H1 (cell line): ENCODE results near the gene RAB44. TPM values are rescaled to one million over a fixed set of nuclear protein-coding genes. Genes with fewer than 3 reads are reported as not detected.

Experiments
- CTCF ChIA-PET: fragments of 300-600 bp; sonication (Branson Sonifier 250); formaldehyde crosslinking; loops from one replicate; lab custom pipeline; 2021; ENCODE audit not compliant: partially characterized antibody; lab: Charles Lee
- POLR2A ChIA-PET: fragments of 300-600 bp; sonication (Branson Sonifier 250); formaldehyde crosslinking; loops from one replicate; lab custom pipeline; 2021; ENCODE audit warnings: inconsistent platforms; ENCODE audit not compliant: partially characterized antibody; lab: Charles Lee
- DNase-seq, 2 experiments: peaks; one replicate each; pipeline versions ENCODE4 v3.0.0 to v3.0.0-alpha.2; 2010 to 2022; ENCODE audit warnings: low spot score in 2 of 2, low read depth in 1 of 2, mixed read lengths in 1 of 2
- FAIRE-seq: peaks from 2 replicates; lab custom pipeline; 2011; peaks lifted over from hg19 to GRCh38; lab: Jason Lieb, UNC
- H2AFZ ChIP-seq: 2 replicates; pipeline ENCODE4 v1.8.1; 2012; ENCODE audit warnings: low read length, inconsistent platforms
- H2AK5ac ChIP-seq: 2 replicates; pipeline ENCODE4 v1.6.1; 2013; ENCODE audit warnings: low read depth, low read length
- H2BK120ac ChIP-seq: replicated peaks from 2 replicates; pipeline ENCODE3; 2013; ENCODE audit warnings: low read depth, low read length, inconsistent platforms
- H2BK12ac ChIP-seq: 2 replicates; pipeline ENCODE4 v1.6.1; 2013; ENCODE audit warnings: low read depth, low read length
- H2BK15ac ChIP-seq: 2 replicates; pipeline ENCODE4 v1.6.1; 2013; ENCODE audit warnings: low read length
- H2BK20ac ChIP-seq: 2 replicates; pipeline ENCODE4 v1.6.1; 2013; ENCODE audit warnings: low read length
- H2BK5ac ChIP-seq: 2 replicates; pipeline ENCODE4 v1.6.1; 2013; ENCODE audit warnings: low read depth, low read length
- H3K14ac ChIP-seq: 2 replicates; pipeline ENCODE4 v1.6.1; 2013; ENCODE audit warnings: inconsistent platforms; ENCODE audit not compliant: insufficient read length
- H3K18ac ChIP-seq: 2 replicates; pipeline ENCODE4 v1.6.1; 2013; ENCODE audit warnings: low read length; ENCODE audit errors: extremely low read depth
- H3K23ac ChIP-seq: 2 replicates; pipeline ENCODE4 v1.6.1; 2013; ENCODE audit warnings: inconsistent platforms; ENCODE audit not compliant: insufficient read length
- H3K23me2 ChIP-seq: 2 replicates; pipeline ENCODE4 v1.6.1; 2013; ENCODE audit warnings: low read depth, low read length
- H3K27ac ChIP-seq: 2 replicates; pipeline ENCODE4 v1.6.1; 2011; ENCODE audit warnings: low read depth, low read length, inconsistent platforms
- H3K27me3 ChIP-seq, 4 experiments: replicated peaks in 1 of 4; 1 replicate in 1 of 4; 2 replicates in 3 of 4; pipeline versions ENCODE4 v1.6.1 to v1.8.1; 2011 to 2013; ENCODE audit warnings: low read length in 3 of 4, mild to moderate bottlenecking in 3 of 4, inconsistent platforms in 2 of 4, mixed read lengths in 2 of 4, moderate library complexity in 1 of 4; ENCODE audit not compliant: control insufficient read depth in 3 of 4, insufficient read depth in 3 of 4; ENCODE audit errors: extremely low read depth in 1 of 4
- H3K36me3 ChIP-seq, 4 experiments: 2 replicates each; pipeline versions ENCODE4 v1.6.1 to v1.8.1; 2011 to 2013; ENCODE audit warnings: mild to moderate bottlenecking in 4 of 4, low read length in 3 of 4, moderate library complexity in 2 of 4, control low read depth in 1 of 4, inconsistent platforms in 1 of 4; ENCODE audit not compliant: insufficient read depth in 4 of 4, control insufficient read depth in 2 of 4
- H3K4ac ChIP-seq: replicated peaks from 2 replicates; pipeline ENCODE3; 2013; ENCODE audit warnings: low read length, low read depth, mixed read lengths, inconsistent platforms; ENCODE audit not compliant: insufficient read length
- H3K4me1 ChIP-seq, 4 experiments: replicated peaks in 1 of 4; 1 replicate in 1 of 4; 2 replicates in 3 of 4; pipeline versions ENCODE4 v1.6.1 to v1.8.1; 2011 to 2013; ENCODE audit warnings: low read length in 3 of 4, inconsistent platforms in 2 of 4, mixed read lengths in 1 of 4; ENCODE audit not compliant: insufficient read depth in 4 of 4, control insufficient read depth in 3 of 4
- H3K4me2 ChIP-seq, 2 experiments: 2 replicates each; pipeline versions ENCODE4 v1.6.1 to v1.8.1; 2011 to 2013; ENCODE audit warnings: low read depth in 2 of 2, low read length in 2 of 2, control low read depth in 1 of 2, inconsistent platforms in 1 of 2, mild to moderate bottlenecking in 1 of 2; ENCODE audit not compliant: insufficient read depth in 1 of 2
- H3K4me3 ChIP-seq, 4 experiments: fragments of 200-600, 300-600 bp in 1 of 4; sonication (generic), shearing (Covaris generic), sonication (Bioruptor Twin) in 1 of 4; 2 replicates each; pipeline versions ENCODE4 v1.5.1 to v1.8.1; 2011 to 2016; ENCODE audit warnings: low read length in 4 of 4, low read depth in 3 of 4, control low read depth in 2 of 4, inconsistent platforms in 2 of 4, mild to moderate bottlenecking in 2 of 4, mixed read lengths in 1 of 4, moderate library complexity in 1 of 4; ENCODE audit not compliant: insufficient read depth in 2 of 4; ENCODE audit errors: extremely low read depth in 1 of 4
- H3K56ac ChIP-seq: replicated peaks from 2 replicates; pipeline ENCODE3; 2013; ENCODE audit warnings: low read depth, mild to moderate bottlenecking, mixed read lengths, low read length, inconsistent platforms; ENCODE audit not compliant: insufficient read length
- H3K79me1 ChIP-seq: 2 replicates; pipeline ENCODE4 v1.6.1; 2013; ENCODE audit warnings: low read depth, low read length, control low read depth
- H3K79me2 ChIP-seq, 2 experiments: 2 replicates each; pipeline versions ENCODE4 v1.6.1 to v1.8.1; 2012 to 2013; ENCODE audit warnings: low read length in 2 of 2, mild to moderate bottlenecking in 2 of 2, inconsistent platforms in 1 of 2; ENCODE audit not compliant: insufficient read depth in 2 of 2, control insufficient read depth in 1 of 2
- H3K9ac ChIP-seq, 4 experiments: replicated peaks in 1 of 4; 1 replicate in 1 of 4; 2 replicates in 3 of 4; pipeline versions ENCODE4 v1.6.1 to v1.8.1; 2011 to 2013; ENCODE audit warnings: low read depth in 3 of 4, low read length in 3 of 4, control low read depth in 2 of 4, mild to moderate bottlenecking in 2 of 4, moderate library complexity in 2 of 4, inconsistent platforms in 1 of 4; ENCODE audit errors: extremely low read depth in 1 of 4
- H3K9me3 ChIP-seq, 2 experiments: 2 replicates each; pipeline versions ENCODE4 v1.6.1 to v1.8.1; 2012 to 2013; ENCODE audit warnings: mild to moderate bottlenecking in 2 of 2, moderate library complexity in 2 of 2, control low read depth in 1 of 2, inconsistent platforms in 1 of 2, low read depth in 1 of 2, low read length in 1 of 2, mixed read lengths in 1 of 2; ENCODE audit not compliant: insufficient read depth in 2 of 2
- H4K20me1 ChIP-seq, 2 experiments: replicated peaks in 1 of 2; 2 replicates each; pipeline versions ENCODE3 to v1.8.1; 2011 to 2013; ENCODE audit warnings: inconsistent platforms in 2 of 2, low read length in 2 of 2, mild to moderate bottlenecking in 1 of 2; ENCODE audit not compliant: insufficient read depth in 2 of 2, control insufficient read depth in 1 of 2
- H4K5ac ChIP-seq: 2 replicates; pipeline ENCODE4 v1.6.1; 2013; ENCODE audit warnings: low read length, low read depth, mixed read lengths, inconsistent platforms; ENCODE audit not compliant: insufficient read length
- H4K8ac ChIP-seq: 2 replicates; pipeline ENCODE4 v1.8.0; 2013; ENCODE audit warnings: mild to moderate bottlenecking, moderate library complexity, low read length, inconsistent platforms; ENCODE audit not compliant: insufficient read depth; ENCODE audit errors: extremely low read depth
- H4K91ac ChIP-seq: replicated peaks from 2 replicates; pipeline ENCODE3; 2013; ENCODE audit warnings: low read length, mixed read lengths, inconsistent platforms; ENCODE audit not compliant: insufficient read length
- ATF3 ChIP-seq: IDR thresholded peaks from 2 replicates; pipeline ENCODE4 v1.6.1; 2011; ENCODE audit warnings: low read depth, mild to moderate bottlenecking, low read length; ENCODE audit not compliant: insufficient read depth
- BACH1 ChIP-seq: IDR thresholded peaks from 2 replicates; pipeline ENCODE4 v1.6.1; 2012; ENCODE audit warnings: low read length, improper control_type of control experiment
- CEBPB ChIP-seq: IDR thresholded peaks from 2 replicates; pipeline ENCODE4 v1.6.1; 2012; ENCODE audit warnings: low read depth, low read length
- POLR2AphosphoS5 ChIP-seq: IDR thresholded peaks from 2 replicates; pipeline ENCODE4 v1.6.1; 2011; ENCODE audit warnings: low read depth, low read length
- TBP ChIP-seq: IDR thresholded peaks from 2 replicates; pipeline ENCODE4 v1.6.1; 2011; ENCODE audit warnings: low read depth, low read length, improper control_type of control experiment
- WGBS, 2 experiments: shearing (Covaris generic) in 1 of 2; methylation state at CpG; one replicate each; pipeline versions ENCODE4 v1.1.6 to v1.1.7; 2013 to 2015; ENCODE audit warnings: low lambda C conversion rate in 2 of 2, mixed read lengths in 2 of 2, inconsistent platforms in 1 of 2, low coverage in 1 of 2, missing lambda C conversion rate in 1 of 2; ENCODE audit not compliant: insufficient replicate concordance in 2 of 2, insufficient coverage in 1 of 2, insufficient read length in 1 of 2; ENCODE audit errors: extremely low coverage in 1 of 2, missing lambda C conversion rate in 1 of 2; 5-methylcytosine and 5-hydroxymethylcytosine counted together
- polyA plus RNA-seq, 7 experiments: library from polyadenylated mRNA; depleted of rRNA in 3 of 7; stranded (reverse) in 5 of 7; unstranded in 2 of 7; fragments of >200 nt in 5 of 7; fragments of 200-250 nt in 2 of 7; gene quantifications; 1 replicate in 5 of 7; 2 replicates in 1 of 7; 4 replicates in 1 of 7; pipeline versions ENCODE4 v1.2.1 to v1.2.3, GENCODE V29; 2011 to 2013; ENCODE audit warnings: missing spikeins in 2 of 7, mixed read lengths in 2 of 7
- total RNA-seq: library from RNA; stranded (reverse); fragmentation: NEBNext Ultra II Directional; extraction: Animal tissue kit (Norgen Biotek cat#: 25700); gene quantifications from 2 replicates; pipeline ENCODE4 v1.2.1, GENCODE V29; 2021

The RAB44 gene
- total and polyA plus RNA-seq, 2 of the 8 experiments (the other 6 are each of a cell fraction or from before 2014, with no cell fraction given), result 0.02 TPM; not detected in 1

DNA sequence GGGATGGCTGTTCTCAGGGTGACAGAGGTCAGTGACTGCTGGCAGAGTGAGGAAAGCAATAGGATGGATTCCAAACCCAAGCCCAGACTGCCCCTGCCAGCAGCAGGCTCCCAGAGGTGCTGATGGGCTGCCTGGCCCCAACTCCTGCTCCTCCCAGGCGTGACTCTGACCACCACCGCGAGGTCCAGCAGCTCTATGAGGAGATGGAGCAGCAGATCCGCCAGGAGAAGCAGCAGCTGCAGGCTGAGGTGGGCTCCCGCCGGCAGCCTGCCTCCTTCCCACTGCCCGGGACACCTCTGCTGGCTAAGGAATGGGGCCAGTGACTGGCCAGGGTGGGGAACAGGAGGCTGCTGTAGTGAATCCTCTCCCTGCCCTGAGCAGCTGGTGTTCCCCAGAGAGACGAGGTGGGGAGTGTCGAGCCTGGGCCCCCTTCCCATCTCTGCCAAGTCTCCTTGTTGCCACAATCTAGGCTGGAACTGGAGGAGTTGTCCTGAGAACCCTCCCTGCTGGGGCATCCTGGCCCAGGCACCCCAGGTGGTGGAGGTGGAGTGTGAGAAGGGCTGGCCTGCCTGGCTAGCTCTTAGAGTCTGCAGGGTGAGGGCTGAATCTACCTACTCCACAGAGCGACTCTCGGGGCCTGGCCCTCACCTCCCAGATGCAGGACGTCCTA is 20.4 kb downstream of the RAB44 start:
- no peaks in the 10 kb centered on the region for H3K36me3 ChIP-seq
- FAIRE-seq (no peak), DNase-seq (no peak)
- no peak overlapping the region for H4K91ac ChIP-seq
- no peak for TF ChIP-seq CEBPB
- TF ChIP-seq ATF3, result no peak
- TF ChIP-seq BACH1, result no peak
- no peak for TF ChIP-seq POLR2AphosphoS5
- no peak for TF ChIP-seq TBP
- no peak overlapping the region for H2BK5ac ChIP-seq
- H2AFZ ChIP-seq, result no peak overlapping the region
- H3K79me2 ChIP-seq, result no peaks in the 10 kb centered on the region
- no peak overlapping the region for H3K18ac ChIP-seq
- H3K4me1 ChIP-seq, result peaks cover 0 to 9% (median 6%) of the 10 kb centered on the region in 4 experiments; a peak in 5 of 7 replicates
- H3K79me1 ChIP-seq, result no peaks in the 10 kb centered on the region; the same call in 1 of the 2 replicates
- H4K8ac ChIP-seq, result peak overlapping the region; percentile 52; the same call in 1 of the 2 replicates
- WGBS, 2 experiments, result 72% methylated on average over 9 of the region's 12 CpGs; no CpG with 5 or more reads in 1 of the 2 experiments
- no peak overlapping the region for H3K14ac ChIP-seq
- no peaks in the 10 kb centered on the region for H4K20me1 ChIP-seq
- H3K4me3 ChIP-seq, result no peak overlapping the region
- no peak overlapping the region for H2AK5ac ChIP-seq
- no peak overlapping the region for H4K5ac ChIP-seq
- no peak overlapping the region for H3K56ac ChIP-seq
- CTCF ChIA-PET, result interaction anchor here (0.6 to 5.5 kb wide), 9 partner anchors 9 to 103 kb away, joined by 3 to 21 read pairs (median 6); no protein-coding TSS in a partner anchor
- H3K27me3 ChIP-seq, result no peaks in the 10 kb centered on the region
- no peak overlapping the region for H2BK120ac ChIP-seq
- H3K23me2 ChIP-seq, result no peaks in the 10 kb centered on the region
- H2BK20ac ChIP-seq, result no peak overlapping the region
- H3K9me3 ChIP-seq, result no peaks in the 10 kb centered on the region
- POLR2A ChIA-PET, result interaction anchor here (1.5 kb wide), 1 partner anchor 109 kb away, joined by 7 read pairs; no protein-coding TSS in a partner anchor
- H3K9ac ChIP-seq, result no peak overlapping the region
- H3K4ac ChIP-seq, result no peak overlapping the region
- H3K23ac ChIP-seq, result no peak overlapping the region
- no peak overlapping the region for H2BK15ac ChIP-seq
- H3K4me2 ChIP-seq, result no peak overlapping the region
- H2BK12ac ChIP-seq, result no peak overlapping the region
- no peak overlapping the region for H3K27ac ChIP-seq
